PC-9 (cell line): ENCODE measurements around the gene SYNM.

Source experiments
- CTCF ChIP-seq: fragments of 200-600 bp; sonication (generic); conservative IDR thresholded peaks from 2 replicates; pipeline ENCODE4 v1.6.1; 2017; ENCODE audit warnings: mixed run types, antibody characterized with exemption, mild to moderate bottlenecking, moderate library complexity
- EZH2 ChIP-seq: fragments of 200-600 bp; sonication (generic); IDR thresholded peaks from 2 replicates; pipeline ENCODE4 v1.8.0; 2017; ENCODE audit warnings: antibody characterized with exemption, low read depth

GRCh38 chr15:99103279-99103678 is 1.6 kb upstream of the SYNM start:
- no peak for TF ChIP-seq EZH2
- TF ChIP-seq CTCF: no peak
